ENCODE results near the gene ZNF214.
"Not testable (repeated sequence)": the region's sequence is repeated elsewhere in the genome, so short reads cannot be mapped to it uniquely, and the experiment has no call there.

Gene ZNF214

GRCh38 chr11:6986487-6986886 is 33.7 kb downstream of the ZNF214 start:
- H3K36me3 ChIP-seq (ENCODE audit: insufficient read depth, low read length): no peaks in the 10 kb centered on the region

GRCh38 chr11:6979365-6979764 is 40.8 kb downstream of the ZNF214 start:
- H3K4me2 ChIP-seq (ENCODE audit: low read depth, low read length, poor library complexity, severe bottlenecking): no peak overlapping the region
- no peaks in the 10 kb centered on the region for H3K79me2 ChIP-seq (ENCODE audit: insufficient read depth, low read length)
- no peak overlapping the region for H3K9ac ChIP-seq (ENCODE audit: low read depth, low read length, poor library complexity, severe bottlenecking)

More at GRCh38 chr11:6986487-6986886, 33.7 kb downstream of the ZNF214 start:
- Histone ChIP-seq H2AFZ (ENCODE audit: low read length) (no peak overlapping the region), H3K27me3 (ENCODE audit: insufficient read depth, low read length, poor library complexity, severe bottlenecking) (no peaks in the 10 kb centered on the region), H3K9me3 (ENCODE audit: insufficient read depth, low read depth, low read length) (no peaks in the 10 kb centered on the region), H3K4me3 (ENCODE audit: low read length, poor library complexity, severe bottlenecking) (no peak overlapping the region), H3K9ac (ENCODE audit: low read depth, low read length, poor library complexity, severe bottlenecking) (no peak overlapping the region), H3F3A (ENCODE audit: low read depth) (no peaks in the 10 kb centered on the region), H3K9me2 (replicated peaks; ENCODE audit: low read depth, low read length) (no peaks in the 10 kb centered on the region), H4K20me1 (ENCODE audit: insufficient read depth, low read length, poor library complexity, severe bottlenecking) (no peaks in the 10 kb centered on the region), H3K79me2 (ENCODE audit: insufficient read depth, low read length) (no peaks in the 10 kb centered on the region), H3K4me2 (ENCODE audit: low read depth, low read length, poor library complexity, severe bottlenecking) (no peak overlapping the region), H3K4me1 (ENCODE audit: insufficient read depth, low read length, poor library complexity, severe bottlenecking) (no peaks in the 10 kb centered on the region)
- TF ChIP-seq CTCF (conservative IDR thresholded peaks at IDR 0.05; ENCODE audit: low read length): no peak
- TF ChIP-seq EZH2phosphoT487 (IDR thresholded peaks at IDR 0.05; ENCODE audit: borderline replicate concordance): no peak

GRCh38 chr11:6969854-6970253 is 50.3 kb downstream of the ZNF214 start:
- not testable (repeated sequence) for H3K9me3 ChIP-seq (ENCODE audit: insufficient read depth, low read depth, low read length); H3F3A ChIP-seq (ENCODE audit: low read depth); H3K36me3 ChIP-seq (ENCODE audit: insufficient read depth, low read length); H3K27me3 ChIP-seq (ENCODE audit: insufficient read depth, low read length, poor library complexity, severe bottlenecking); H3K79me2 ChIP-seq (ENCODE audit: insufficient read depth, low read length); H2AFZ ChIP-seq (ENCODE audit: low read length); H4K20me1 ChIP-seq (ENCODE audit: insufficient read depth, low read length, poor library complexity, severe bottlenecking); H3K9ac ChIP-seq (ENCODE audit: low read depth, low read length, poor library complexity, severe bottlenecking); H3K9me2 ChIP-seq (replicated peaks; ENCODE audit: low read depth, low read length); H3K4me1 ChIP-seq (ENCODE audit: insufficient read depth, low read length, poor library complexity, severe bottlenecking); H3K4me2 ChIP-seq (ENCODE audit: low read depth, low read length, poor library complexity, severe bottlenecking); H3K4me3 ChIP-seq (ENCODE audit: low read length, poor library complexity, severe bottlenecking)

More at GRCh38 chr11:6979365-6979764, 40.8 kb downstream of the ZNF214 start:
- no peaks in the 10 kb centered on the region for H3K36me3 ChIP-seq (ENCODE audit: insufficient read depth, low read length)
- TF ChIP-seq CTCF (conservative IDR thresholded peaks at IDR 0.05; ENCODE audit: low read length) (no peak), EZH2phosphoT487 (IDR thresholded peaks at IDR 0.05; ENCODE audit: borderline replicate concordance) (no peak)
- H3K9me2 ChIP-seq (replicated peaks; ENCODE audit: low read depth, low read length): no peaks in the 10 kb centered on the region
- H3K4me1 ChIP-seq (ENCODE audit: insufficient read depth, low read length, poor library complexity, severe bottlenecking): no peaks in the 10 kb centered on the region
- no peaks in the 10 kb centered on the region for H3K9me3 ChIP-seq (ENCODE audit: insufficient read depth, low read depth, low read length)
- H3K27me3 ChIP-seq (ENCODE audit: insufficient read depth, low read length, poor library complexity, severe bottlenecking): no peaks in the 10 kb centered on the region
- H4K20me1 ChIP-seq (ENCODE audit: insufficient read depth, low read length, poor library complexity, severe bottlenecking): no peaks in the 10 kb centered on the region
- no peak overlapping the region for H3K4me3 ChIP-seq (ENCODE audit: low read length, poor library complexity, severe bottlenecking)
- no peaks in the 10 kb centered on the region for H3F3A ChIP-seq (ENCODE audit: low read depth)
- no peak overlapping the region for H2AFZ ChIP-seq (ENCODE audit: low read length)

- no peaks in the 10 kb centered on the region for H3K27me3 ChIP-seq (ENCODE audit: insufficient read depth, low read length, poor library complexity, severe bottlenecking)
Measured at GRCh38 chr11:6968816-6969215, 51.3 kb downstream of the ZNF214 start.

More at GRCh38 chr11:6968816-6969215, 51.3 kb downstream of the ZNF214 start:
- H3K9me3 ChIP-seq (ENCODE audit: insufficient read depth, low read depth, low read length): no peaks in the 10 kb centered on the region
- H3K4me1 ChIP-seq (ENCODE audit: insufficient read depth, low read length, poor library complexity, severe bottlenecking): no peaks in the 10 kb centered on the region
- H4K20me1 ChIP-seq (ENCODE audit: insufficient read depth, low read length, poor library complexity, severe bottlenecking): no peaks in the 10 kb centered on the region
- no peaks in the 10 kb centered on the region for H3F3A ChIP-seq (ENCODE audit: low read depth)
- H3K79me2 ChIP-seq (ENCODE audit: insufficient read depth, low read length): no peaks in the 10 kb centered on the region
- H3K4me2 ChIP-seq (ENCODE audit: low read depth, low read length, poor library complexity, severe bottlenecking): no peak overlapping the region
- H3K36me3 ChIP-seq (ENCODE audit: insufficient read depth, low read length): no peaks in the 10 kb centered on the region
- no peak overlapping the region for H2AFZ ChIP-seq (ENCODE audit: low read length)
- H3K4me3 ChIP-seq (ENCODE audit: low read length, poor library complexity, severe bottlenecking): no peak overlapping the region
- no peaks in the 10 kb centered on the region for H3K9me2 ChIP-seq (replicated peaks; ENCODE audit: low read depth, low read length)
- H3K9ac ChIP-seq (ENCODE audit: low read depth, low read length, poor library complexity, severe bottlenecking): no peak overlapping the region
- TF ChIP-seq CTCF (conservative IDR thresholded peaks at IDR 0.05; ENCODE audit: low read length): no peak
- no peak for TF ChIP-seq EZH2phosphoT487 (IDR thresholded peaks at IDR 0.05; ENCODE audit: borderline replicate concordance)

Data from Loucy (cell line).